IMR-90 (cell line): ENCODE measurements around the gene ZNF593OS.

ENCODE experiments used
- BHLHE40 ChIP-seq: fragments of 150-350 bp; IDR thresholded peaks from 2 replicates; pipeline ENCODE4 v1.6.1; 2016; ENCODE audit warnings: mild to moderate bottlenecking, low read depth, low read length
- CEBPB ChIP-seq: IDR thresholded peaks from 2 replicates; pipeline ENCODE4 v1.6.1; 2012; ENCODE audit warnings: low read depth, low read length, improper control_type of control experiment
- CTCF ChIP-seq: conservative IDR thresholded peaks from 2 replicates; pipeline ENCODE4 v1.5.1; 2012; ENCODE audit warnings: mild to moderate bottlenecking, low read depth, low read length, improper control_type of control experiment
- ELK1 ChIP-seq: fragments of 150-350 bp; IDR thresholded peaks from 2 replicates; pipeline ENCODE4 v1.6.1; 2016; ENCODE audit warnings: low read depth, mild to moderate bottlenecking, low read length, moderate library complexity, borderline replicate concordance
- MAFK ChIP-seq: IDR thresholded peaks from 2 replicates; pipeline ENCODE4 v1.6.1; 2012; ENCODE audit warnings: low read depth, low read length, improper control_type of control experiment
- MAZ ChIP-seq: IDR thresholded peaks from 2 replicates; pipeline ENCODE4 v1.6.1; 2012; ENCODE audit warnings: low read depth, mild to moderate bottlenecking, low read length, improper control_type of control experiment, moderate library complexity, borderline replicate concordance
- MXI1 ChIP-seq: IDR thresholded peaks from 2 replicates; pipeline ENCODE4 v1.6.1; 2012; ENCODE audit warnings: low read depth, mild to moderate bottlenecking, low read length, moderate library complexity, borderline replicate concordance
- NFE2L2 ChIP-seq: fragments of 150-350 bp; IDR thresholded peaks from 2 replicates; pipeline ENCODE4 v1.6.1; 2016; ENCODE audit warnings: low read depth, mild to moderate bottlenecking, low read length
- POLR2A ChIP-seq: IDR thresholded peaks from 2 replicates; pipeline ENCODE4 v1.6.1; 2012; ENCODE audit warnings: mild to moderate bottlenecking, low read depth, low read length
- RAD21 ChIP-seq: IDR thresholded peaks from 2 replicates; pipeline ENCODE4 v1.6.1; 2012; ENCODE audit warnings: low read length, improper control_type of control experiment
- RCOR1 ChIP-seq: IDR thresholded peaks from 2 replicates; pipeline ENCODE4 v1.6.1; 2012; ENCODE audit warnings: mild to moderate bottlenecking, low read length, improper control_type of control experiment; ENCODE audit not compliant: insufficient replicate concordance
- TF ChIP-seq, protein P1 (sequence below): fragments of 150-350 bp; IDR thresholded peaks from 2 replicates; pipeline ENCODE4 v1.6.1; 2017; ENCODE audit warnings: mild to moderate bottlenecking, antibody characterized with exemption, low read length, low read depth

- TF ChIP-seq CTCF (no peak), MXI1 (no peak), RAD21 (no peak), POLR2A (no peak), MAFK (no peak), RCOR1 (no peak), ELK1 (no peak), MAZ (no peak), BHLHE40 (no peak), NFE2L2 (no peak), CEBPB (no peak)
- TF ChIP-seq, protein P1, sequence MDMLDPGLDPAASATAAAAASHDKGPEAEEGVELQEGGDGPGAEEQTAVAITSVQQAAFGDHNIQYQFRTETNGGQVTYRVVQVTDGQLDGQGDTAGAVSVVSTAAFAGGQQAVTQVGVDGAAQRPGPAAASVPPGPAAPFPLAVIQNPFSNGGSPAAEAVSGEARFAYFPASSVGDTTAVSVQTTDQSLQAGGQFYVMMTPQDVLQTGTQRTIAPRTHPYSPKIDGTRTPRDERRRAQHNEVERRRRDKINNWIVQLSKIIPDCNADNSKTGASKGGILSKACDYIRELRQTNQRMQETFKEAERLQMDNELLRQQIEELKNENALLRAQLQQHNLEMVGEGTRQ: no peak
Measured at GRCh38 chr1:26132128-26132833, 39.4 kb downstream of the ZNF593OS start.
